Inferior parietal cortex (tissue), 1 donor: ENCODE data around the gene AGPAT2.

Experiments
- DNase-seq: peaks from one replicate; pipeline ENCODE4 v3.0.0-alpha.2; 2016; ENCODE audit errors: extremely low spot score

Gene AGPAT2

GRCh38 chr9:136700959-136701667, 13.9 kb upstream of the AGPAT2 start:
- no peak for DNase-seq

GRCh38 chr9:136700304-136700703, 13.0 kb upstream of the AGPAT2 start:
- no peak for DNase-seq

- no peak for DNase-seq
Measured at GRCh38 chr9:136698635-136699246, 11.5 kb upstream of the AGPAT2 start.

GRCh38 chr9:136697821-136698526, 10.7 kb upstream of the AGPAT2 start:
- no peak for DNase-seq

- no peak for DNase-seq
Measured at GRCh38 chr9:136697146-136697820, 10.0 kb upstream of the AGPAT2 start.

GRCh38 chr9:136696502-136696901, 9.2 kb upstream of the AGPAT2 start:
- no peak for DNase-seq

- no peak for DNase-seq
Measured at GRCh38 chr9:136695955-136696354, 8.7 kb upstream of the AGPAT2 start.

GRCh38 chr9:136695435-136695895, 8.2 kb upstream of the AGPAT2 start:
- DNase-seq = no peak

- DNase-seq = no peak
Measured at GRCh38 chr9:136694872-136695247, 7.6 kb upstream of the AGPAT2 start.

GRCh38 chr9:136694163-136694871, 7.1 kb upstream of the AGPAT2 start:
- no peak for DNase-seq

GRCh38 chr9:136693490-136694162, 6.4 kb upstream of the AGPAT2 start:
- no peak for DNase-seq

- no peak for DNase-seq
Measured at GRCh38 chr9:136693135-136693489, 5.9 kb upstream of the AGPAT2 start.

GRCh38 chr9:136692185-136693134, 5.2 kb upstream of the AGPAT2 start:
- DNase-seq = no peak

- DNase-seq = no peak
Measured at GRCh38 chr9:136691316-136692184, 4.3 kb upstream of the AGPAT2 start.

GRCh38 chr9:136690806-136691261, 3.6 kb upstream of the AGPAT2 start:
- no peak for DNase-seq

GRCh38 chr9:136690104-136690805, 3.0 kb upstream of the AGPAT2 start:
- no peak for DNase-seq

- DNase-seq = no peak
Measured at GRCh38 chr9:136689108-136689460, 1.8 kb upstream of the AGPAT2 start.
